ENCODE measurements around the gene HES3.
"Not testable (repeated sequence)": the region's sequence is repeated elsewhere in the genome, so short reads cannot be mapped to it uniquely, and the experiment has no call there.

The HES3 gene

GRCh38 chr1:6219641-6220040 is 24.3 kb upstream of the HES3 start:
- DNase-seq (ENCODE audit: low read depth in 2 of 2): not testable (repeated sequence)

DNA sequence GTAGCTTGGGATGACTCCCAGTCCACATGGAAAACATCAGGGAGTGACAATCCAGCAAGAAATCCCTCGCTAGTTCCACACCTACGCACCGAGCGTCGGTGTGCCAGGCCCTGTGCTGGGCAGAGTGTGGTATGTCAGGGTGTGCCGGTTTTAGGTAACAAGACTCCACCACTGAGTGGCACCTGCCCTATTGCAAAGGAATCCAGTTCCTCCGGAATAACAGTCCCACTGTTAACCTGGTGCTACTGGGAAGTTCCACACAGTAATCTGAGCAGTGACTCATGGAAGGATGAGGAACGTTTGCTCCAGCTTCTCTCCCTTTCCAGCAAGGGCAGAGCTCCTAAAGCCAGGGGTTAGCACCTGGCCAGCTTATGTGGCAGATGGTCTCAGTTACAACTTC is 23.7 kb upstream of the HES3 start:
- DNase-seq (ENCODE audit: low read depth in 2 of 2): no peak

- DNase-seq (ENCODE audit: low read depth in 2 of 2): no peak
These were observed 22.7 kb upstream of the HES3 start for GRCh38 chr1:6221210-6221784.

- no peak for DNase-seq (ENCODE audit: low read depth in 2 of 2)
These were observed 21.3 kb upstream of the HES3 start for GRCh38 chr1:6222636-6223035.

DNA sequence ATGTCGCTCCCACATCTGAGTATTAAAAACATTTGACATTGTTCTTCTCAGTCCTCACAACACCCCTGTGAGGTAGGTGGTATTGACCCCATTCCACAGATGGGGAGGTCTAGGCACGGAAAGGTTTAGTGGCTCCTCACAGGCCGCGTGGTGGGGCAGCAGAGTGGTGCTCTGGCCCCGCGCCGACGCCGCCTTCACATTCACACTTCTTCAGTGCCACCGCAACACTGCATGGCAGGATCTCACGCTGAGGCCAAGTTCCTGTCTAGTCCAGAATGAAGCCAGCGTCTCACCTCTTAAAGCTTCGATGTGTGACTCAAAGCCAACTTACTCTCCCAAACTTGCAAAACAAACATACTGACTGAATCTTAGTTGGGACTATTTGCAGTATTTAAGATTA is 20.4 kb upstream of the HES3 start:
- DNase-seq (ENCODE audit: low read depth in 2 of 2): no peak

DNA sequence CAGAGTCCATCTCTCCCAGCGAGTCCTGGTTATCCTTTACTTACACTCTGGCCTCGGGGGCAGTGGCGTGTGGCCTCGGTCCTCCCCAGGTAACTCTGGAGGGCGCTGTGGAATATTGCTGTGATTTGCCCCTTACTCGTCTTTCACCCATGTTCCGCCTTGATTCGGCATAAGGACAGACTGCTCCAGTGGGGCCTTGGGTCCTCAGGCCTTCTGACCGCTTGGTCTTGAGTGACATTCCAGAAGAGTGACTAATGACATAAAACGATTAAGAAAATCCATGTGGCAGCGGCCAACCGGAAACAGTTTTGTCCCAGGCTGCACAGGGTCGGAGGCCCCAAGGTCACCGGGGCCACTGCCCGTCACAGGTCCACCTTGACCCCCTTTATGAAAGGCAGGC is 19.3 kb upstream of the HES3 start:
- DNase-seq (ENCODE audit: low read depth in 2 of 2): no peak

DNA sequence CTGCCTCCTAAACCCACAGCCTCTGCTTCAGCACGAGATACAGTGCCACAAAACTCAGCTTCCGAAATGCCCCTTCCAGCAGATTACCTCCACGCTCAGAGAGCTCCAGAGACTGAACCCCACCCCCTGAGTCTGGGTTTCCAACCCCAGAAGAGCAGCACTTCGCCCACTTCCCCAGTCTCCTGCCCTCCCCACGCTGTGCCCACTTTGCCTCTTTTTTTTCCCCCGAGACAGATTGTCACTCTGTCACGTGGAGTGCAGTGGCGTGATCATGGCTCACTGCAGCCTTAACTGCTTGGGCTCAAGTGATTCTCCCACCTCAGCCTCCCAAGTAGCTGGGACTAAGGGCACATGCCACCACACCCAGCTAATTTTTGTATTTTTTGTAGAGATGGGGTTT is 18.3 kb upstream of the HES3 start:
- DNase-seq (ENCODE audit: low read depth in 2 of 2): no peak

DNA sequence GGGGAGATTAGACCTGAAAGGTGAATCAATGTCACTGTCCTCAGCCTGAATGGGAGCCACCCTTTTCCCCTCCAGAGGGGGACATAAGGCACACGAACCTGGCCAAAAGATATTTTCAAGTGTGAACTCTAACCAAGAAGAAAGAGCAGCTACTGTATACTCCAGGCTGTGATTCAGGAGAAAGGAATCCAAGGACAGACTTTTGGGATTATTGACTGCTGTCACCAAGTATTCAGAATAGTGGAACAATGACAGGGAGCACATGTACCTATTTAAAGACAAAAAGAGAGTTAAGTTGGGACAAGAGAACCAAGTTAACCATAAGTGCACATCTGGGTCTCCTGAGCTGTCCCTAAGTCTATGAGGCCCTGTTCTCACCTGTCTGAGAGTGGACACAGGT is 10.6 kb upstream of the HES3 start:
- DNase-seq (ENCODE audit: low read depth in 2 of 2): no peak

- no peak for DNase-seq (ENCODE audit: low read depth in 2 of 2)
These were observed 9.3 kb upstream of the HES3 start for GRCh38 chr1:6234502-6235295.

DNA sequence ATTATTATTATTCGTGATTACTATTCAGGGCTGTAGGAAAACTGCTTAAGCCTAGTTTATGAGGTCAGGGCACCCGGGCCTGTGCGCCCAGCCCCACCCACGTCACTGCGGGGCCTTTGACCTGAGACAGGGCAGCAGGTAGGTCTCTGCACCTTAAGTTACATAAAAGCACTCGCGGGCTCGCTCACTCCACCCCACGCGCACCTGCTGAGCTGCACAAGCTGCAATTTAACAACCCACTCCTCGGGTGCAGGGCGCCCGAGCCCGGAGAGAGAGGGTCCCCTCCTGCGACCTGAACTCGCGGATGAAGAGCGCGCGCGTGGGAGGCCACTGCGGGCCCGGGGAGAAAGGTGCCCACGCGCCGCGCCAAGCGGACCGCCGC is 8.7 kb upstream of the HES3 start:
- no peak for DNase-seq (ENCODE audit: low read depth in 2 of 2)

- no peak for DNase-seq (ENCODE audit: low read depth in 2 of 2)
These were observed 6.9 kb upstream of the HES3 start for GRCh38 chr1:6237093-6237492.

GRCh38 chr1:6239213-6239752 is 4.7 kb upstream of the HES3 start:
- no peak for DNase-seq (ENCODE audit: low read depth in 2 of 2)

DNA sequence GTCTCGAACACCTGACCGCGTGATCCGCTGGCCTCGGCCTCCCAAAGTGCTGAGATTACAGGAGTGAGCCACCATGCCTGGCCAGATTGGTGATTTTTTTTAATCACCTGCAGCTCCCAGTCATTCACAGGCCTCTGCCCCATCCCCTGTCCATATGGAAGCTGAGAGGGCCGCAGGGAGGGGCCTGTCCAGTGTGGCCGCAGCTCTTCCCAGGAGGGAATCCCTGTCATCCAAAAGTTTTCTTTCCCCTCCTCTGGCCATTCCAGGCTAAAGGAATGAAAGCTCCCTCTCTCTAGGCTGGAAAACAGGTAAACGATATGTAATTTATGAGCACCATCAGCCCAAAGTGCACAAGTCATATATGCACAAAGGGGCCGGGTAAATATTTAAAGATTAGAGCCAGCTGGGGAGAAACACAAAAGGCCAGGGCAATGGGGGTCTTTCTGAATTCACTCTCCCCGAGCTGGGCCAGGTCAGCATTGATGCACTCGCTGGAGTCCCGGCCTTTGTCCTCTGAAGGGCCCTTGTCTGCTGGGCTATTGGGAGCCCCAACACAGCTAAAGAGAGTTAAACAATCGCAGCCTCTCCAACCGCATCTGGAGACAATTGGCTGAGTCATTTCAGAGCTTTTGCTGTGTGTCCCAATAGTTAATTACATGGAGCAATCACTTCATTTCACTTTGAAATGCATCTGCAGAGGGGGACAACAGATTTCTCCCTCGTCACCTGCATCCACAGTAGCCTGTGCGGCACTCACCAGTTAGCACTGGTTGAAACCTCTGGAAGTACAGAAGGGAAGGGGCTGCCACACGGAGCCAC is 3.8 kb upstream of the HES3 start:
- DNase-seq (ENCODE audit: low read depth in 2 of 2): no peak

DNA sequence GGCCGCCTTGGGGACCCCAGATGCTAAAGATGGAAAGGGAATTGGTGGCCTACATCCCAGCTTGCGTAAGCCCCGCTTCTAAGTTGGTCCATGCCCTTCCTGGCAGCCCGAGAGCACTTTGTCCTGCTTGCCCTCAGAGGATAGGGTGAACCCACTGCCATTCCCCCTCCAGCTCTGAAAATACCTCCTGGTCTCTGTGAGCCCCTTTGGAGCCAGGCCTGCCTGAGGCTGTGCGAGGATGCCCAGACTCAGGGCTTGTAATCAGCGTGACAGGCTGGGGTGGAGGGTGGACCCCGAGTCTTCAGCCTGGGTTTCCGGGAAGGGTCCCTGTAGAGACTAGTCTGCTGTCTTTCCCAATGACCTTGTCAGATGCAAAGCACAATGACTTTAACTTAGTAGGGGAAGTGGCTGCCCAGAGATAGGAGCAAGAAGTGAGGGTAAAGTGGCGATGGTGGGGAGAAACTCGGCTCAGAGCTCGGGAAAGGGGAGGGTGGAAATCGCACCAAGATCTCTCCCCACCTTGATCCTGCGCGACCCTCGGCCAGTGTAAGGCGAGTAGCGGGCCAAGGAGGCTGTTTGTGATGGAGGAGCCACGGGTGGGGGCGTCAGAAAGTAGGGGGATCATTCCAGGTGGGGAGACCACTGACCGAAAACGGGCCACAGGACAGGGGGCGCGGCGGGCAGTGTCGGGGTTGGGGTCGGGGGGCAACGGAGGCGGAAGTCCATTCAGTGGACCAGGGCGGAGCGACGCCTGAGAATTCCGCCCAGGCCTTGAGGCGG is 2.7 kb upstream of the HES3 start:
- DNase-seq (ENCODE audit: low read depth in 2 of 2): no peak

- no peak for DNase-seq (ENCODE audit: low read depth in 2 of 2)
These were observed 1.9 kb upstream of the HES3 start for GRCh38 chr1:6241887-6242740.

GRCh38 chr1:6243053-6243834 is 735 bp upstream of the HES3 start:
- DNase-seq (ENCODE audit: low read depth in 2 of 2): no peak

GRCh38 chr1:6244401-6245049 is 546 bp downstream of the HES3 start:
- no peak for DNase-seq (ENCODE audit: low read depth in 2 of 2)

DNA sequence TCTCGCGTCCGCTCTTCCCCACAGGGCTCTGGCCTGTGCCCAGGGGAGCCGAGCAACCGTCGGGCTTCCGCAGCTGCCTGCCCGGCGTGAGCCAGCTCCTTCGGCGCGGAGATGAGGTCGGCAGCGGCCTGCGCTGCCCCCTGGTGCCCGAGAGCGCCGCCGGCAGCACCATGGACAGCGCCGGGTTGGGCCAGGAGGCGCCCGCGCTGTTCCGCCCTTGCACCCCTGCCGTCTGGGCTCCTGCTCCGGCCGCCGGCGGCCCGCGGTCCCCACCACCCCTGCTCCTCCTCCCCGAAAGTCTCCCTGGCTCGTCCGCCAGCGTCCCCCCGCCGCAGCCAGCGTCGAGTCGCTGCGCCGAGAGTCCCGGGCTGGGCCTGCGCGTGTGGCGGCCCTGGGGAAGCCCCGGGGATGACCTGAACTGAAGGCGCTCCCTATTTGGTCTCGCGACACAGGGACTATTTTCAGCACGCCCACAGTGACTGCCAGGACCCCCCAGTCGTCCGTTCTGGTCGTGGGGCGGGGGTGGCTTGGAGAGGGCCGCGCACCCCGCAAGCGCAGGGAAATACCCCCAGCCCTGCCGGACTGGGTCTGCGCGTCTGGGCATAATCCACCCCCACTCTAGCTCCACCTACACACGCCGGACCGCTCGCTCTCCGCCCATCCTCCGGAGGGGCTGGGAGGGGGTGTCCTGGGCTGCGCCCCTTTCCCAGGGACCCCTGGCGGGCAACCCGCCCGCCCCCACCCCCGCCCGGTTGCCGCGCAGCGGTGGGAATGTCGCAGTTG is 1.3 kb downstream of the HES3 start:
- peak; percentile 66 to 67 for DNase-seq (ENCODE audit: low read depth in 2 of 2)
